Activated CD8-positive, alpha-beta memory T cell treated with anti-CD3 and anti-CD28 coated beads for 4 hours (primary cell): ENCODE results near the gene OTOS.

Experiments
- DNase-seq, 2 donors: peaks; one replicate each; pipeline ENCODE4 v3.0.0-alpha.2; 2020; ENCODE audit warnings: low read depth in 2 of 2

Gene OTOS

GRCh38 chr2:240114233-240114632, 26.2 kb downstream of the OTOS start:
- no peak for DNase-seq

- DNase-seq = no peak
These were observed 27.4 kb downstream of the OTOS start for GRCh38 chr2:240112914-240113690.

- no peak for DNase-seq
These were observed 29.2 kb downstream of the OTOS start for GRCh38 chr2:240111253-240111652.

- no peak for DNase-seq
These were observed 31.1 kb downstream of the OTOS start for GRCh38 chr2:240109386-240109785.

GRCh38 chr2:240107477-240107796, 33.0 kb downstream of the OTOS start:
- no peak for DNase-seq

- DNase-seq = no peak
These were observed 33.5 kb downstream of the OTOS start for GRCh38 chr2:240106765-240107476.

- DNase-seq = no peak
These were observed 34.5 kb downstream of the OTOS start for GRCh38 chr2:240105982-240106381.

GRCh38 chr2:240103136-240103535, 37.3 kb downstream of the OTOS start:
- DNase-seq = no peak

GRCh38 chr2:240098349-240098748, 42.1 kb downstream of the OTOS start:
- no peak for DNase-seq

- DNase-seq = no peak
These were observed 44.6 kb downstream of the OTOS start for GRCh38 chr2:240095556-240096523.

GRCh38 chr2:240089306-240089705, 51.2 kb downstream of the OTOS start:
- no peak for DNase-seq
